GM19025 (cell line): ENCODE measurements around the gene ITK.

Experiments
- ATAC-seq: cut with Tn5 transposase; IDR thresholded peaks from one replicate; pipeline ENCODE4 v1.9.1; 2021; ENCODE audit warnings: mild to moderate bottlenecking, low read depth, moderate library complexity; ENCODE audit not compliant: unreplicated experiment

ITK gene

DNA sequence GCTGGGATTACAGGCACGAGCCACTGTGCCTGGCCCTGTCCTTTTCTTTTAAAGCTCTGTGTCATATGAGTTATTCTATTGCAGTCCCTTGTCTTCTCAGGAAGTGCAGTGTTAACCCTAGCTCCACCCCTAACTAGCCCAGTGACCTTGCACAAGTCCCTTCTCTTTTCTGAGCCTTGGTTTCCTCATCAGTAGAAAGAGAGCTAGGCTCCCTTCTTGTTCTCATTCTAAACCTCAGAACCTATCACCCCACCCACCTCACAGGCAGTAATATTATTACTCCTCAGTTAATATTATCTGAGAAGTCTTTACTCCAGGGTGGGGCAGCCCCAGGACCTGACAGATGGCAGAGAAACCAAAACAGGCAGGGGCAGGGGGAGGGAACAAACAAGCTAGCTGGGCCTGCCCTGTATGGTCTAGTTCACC lies 92.5 kb downstream of the ITK start:
- ATAC-seq = peak; percentile 51

DNA sequence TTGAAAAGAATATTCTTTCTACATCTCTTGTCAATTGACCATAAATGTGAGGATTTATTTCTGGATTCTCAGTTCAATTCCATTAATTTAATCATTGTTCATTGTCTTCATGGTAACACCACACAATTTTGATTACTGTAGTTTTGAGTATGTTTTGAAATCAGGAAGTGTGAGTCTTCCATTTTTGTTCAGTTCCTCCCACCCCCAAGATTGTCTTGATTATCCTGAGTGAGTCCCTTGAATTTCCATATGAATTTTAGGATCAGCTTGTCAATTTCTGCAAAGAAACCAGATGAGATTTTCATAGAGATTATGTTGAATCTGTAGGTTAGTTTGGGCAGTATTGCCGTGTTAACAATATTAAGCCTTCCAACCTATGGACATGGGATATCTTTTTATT lies 94.8 kb downstream of the ITK start:
- no peak for ATAC-seq

DNA sequence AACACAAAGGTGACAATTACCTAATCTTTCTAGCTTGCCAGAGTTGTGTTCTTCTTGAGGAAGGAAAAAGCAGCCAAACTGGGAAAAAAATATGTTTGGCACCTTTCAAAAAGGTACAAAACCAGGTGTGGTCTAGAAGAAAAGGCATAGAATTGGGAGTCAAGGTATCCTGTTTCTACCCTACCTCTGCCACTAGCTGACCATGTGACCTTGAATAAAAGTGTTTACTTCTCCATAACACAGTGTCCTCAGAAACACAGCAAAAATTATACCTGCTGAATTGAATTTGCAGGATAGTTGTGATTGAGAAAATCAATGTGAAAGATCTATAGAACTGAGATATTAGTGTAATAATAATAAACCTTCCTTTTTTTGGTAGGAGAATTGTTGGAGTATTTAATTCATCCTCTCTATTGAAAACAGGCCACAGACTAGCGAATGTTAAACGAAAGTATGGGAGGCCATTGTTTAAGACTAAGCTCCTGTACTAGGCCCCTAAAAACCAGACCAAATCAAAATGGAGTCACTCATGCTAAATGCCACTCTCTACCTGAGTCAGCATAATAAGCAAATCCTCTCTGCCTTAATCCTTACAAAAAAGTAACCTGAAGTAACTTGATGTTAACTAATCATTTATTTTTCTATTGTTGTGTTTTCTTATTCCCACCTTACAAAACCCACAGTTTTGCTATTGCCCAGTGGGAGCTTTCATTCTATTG lies 97.8 kb downstream of the ITK start:
- no peak for ATAC-seq

DNA sequence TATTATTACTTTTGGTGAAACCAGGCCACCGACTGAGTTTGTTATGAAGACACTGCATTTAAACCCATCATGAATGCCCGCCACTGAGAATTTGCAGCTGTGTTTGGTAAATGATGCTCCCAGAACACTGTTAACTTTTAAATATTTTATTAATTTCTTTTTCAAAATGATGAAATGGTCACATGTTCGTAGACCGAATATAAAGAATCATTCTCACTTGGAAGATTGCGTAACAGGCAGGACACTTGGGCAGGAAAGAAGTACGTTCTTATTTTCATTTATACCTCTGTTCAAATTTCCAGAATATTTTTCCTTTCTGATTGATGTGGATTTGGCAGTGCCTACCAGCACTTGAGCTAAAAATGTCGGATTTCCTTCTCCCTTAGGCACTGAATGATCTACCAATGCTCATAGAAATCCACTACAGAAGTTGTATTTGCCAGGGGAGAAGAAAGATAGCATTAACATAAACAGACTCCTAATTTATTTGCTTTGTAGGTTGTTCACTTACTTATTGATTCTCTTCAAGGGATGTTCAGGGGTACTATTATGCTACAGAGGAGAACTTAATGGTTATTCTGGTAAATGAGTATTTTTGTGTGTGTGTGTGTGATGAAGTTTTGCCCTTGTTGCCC lies 99.1 kb downstream of the ITK start:
- ATAC-seq = no peak

DNA sequence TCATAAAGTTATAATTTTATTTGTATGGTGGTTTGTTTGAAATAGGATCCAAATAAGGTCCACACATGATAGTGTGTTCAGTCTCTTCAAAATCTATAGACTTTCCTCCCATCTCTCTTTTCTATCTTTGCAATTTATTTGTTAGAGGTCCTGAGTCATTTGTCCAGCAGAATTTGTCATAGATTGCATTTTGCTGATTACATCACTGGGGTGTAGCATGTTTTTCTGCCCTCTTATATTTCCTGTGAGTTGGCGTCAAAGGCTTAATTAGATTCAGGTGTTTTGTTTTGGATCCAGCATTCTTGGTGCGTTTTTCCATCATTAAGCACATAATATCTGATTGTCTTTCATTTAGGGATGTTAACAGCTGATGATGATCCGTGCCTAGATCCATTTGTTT lies 100.3 kb downstream of the ITK start:
- no peak for ATAC-seq

DNA sequence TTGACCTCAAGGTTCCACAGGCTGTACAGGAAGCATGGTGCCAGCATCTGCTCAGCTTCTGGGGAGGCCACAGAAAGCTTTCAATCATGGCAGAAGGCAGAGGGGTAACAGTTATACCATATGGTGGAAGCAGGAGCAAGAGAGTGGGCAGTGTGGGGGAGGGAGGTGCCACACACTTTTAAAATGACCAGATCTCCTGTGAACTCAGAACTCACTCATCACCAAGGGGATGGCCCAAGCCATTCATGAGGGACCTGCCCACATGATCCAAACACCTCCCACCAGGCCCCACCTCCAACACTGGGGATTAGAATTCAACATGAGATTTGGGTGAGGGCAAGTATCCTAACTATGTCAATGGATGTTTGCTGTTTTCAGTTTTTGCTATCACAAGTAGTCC lies 101.5 kb downstream of the ITK start:
- no peak for ATAC-seq

DNA sequence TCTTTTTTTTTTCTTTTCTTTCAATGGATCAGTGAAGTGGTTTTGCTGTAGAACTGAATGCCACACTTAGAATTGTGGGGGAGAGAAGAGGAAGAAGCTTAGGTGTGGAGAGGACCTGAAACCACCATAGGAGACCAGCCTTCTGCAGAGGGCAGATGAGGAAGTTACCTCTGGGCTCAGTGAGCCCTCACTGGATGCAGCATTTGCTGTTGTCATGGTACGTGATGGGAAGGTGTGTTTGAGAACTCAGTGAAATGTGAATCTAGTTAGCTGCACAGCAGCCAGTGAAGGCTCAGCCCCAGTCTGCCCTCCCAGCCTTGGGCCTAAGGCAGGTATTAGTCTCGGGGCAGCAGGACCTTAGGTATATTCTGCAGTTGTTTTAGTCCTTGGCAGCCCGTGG lies 102.8 kb downstream of the ITK start:
- ATAC-seq = peak; percentile 99

DNA sequence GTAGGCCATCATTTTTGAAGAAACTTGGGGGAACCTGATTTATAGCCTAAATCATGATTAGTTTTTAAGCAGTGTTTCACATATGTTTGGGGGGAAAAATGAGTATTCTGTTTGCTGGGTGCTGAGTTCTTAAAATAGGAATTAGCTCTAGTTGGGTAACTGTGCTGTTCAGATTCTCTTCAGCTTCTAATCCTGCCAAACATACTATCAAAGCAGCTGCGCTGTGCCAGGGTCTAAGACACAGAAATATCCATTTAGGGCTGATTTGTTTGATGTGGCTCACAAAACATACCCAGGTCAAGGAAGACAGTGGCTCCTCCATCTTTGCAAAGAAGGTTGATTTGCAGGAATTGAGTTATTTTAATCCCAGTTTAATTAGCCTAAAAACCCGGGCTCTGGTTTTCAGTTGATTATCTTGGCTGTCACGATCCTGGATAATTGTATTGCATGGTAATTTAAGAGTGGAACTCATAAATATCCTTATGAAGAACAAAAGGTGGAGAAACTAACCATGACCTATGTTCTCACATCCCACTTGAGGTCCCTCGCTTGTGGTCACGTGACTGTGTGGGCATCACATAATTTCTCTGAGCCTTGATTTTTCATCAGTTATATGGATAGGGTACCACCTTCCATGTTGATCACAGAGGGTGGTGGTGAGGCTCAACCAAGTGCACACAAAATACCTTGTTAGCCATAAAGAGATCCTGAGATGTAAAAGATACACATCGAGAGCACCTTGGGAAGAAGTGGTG lies 104.0 kb downstream of the ITK start:
- no peak for ATAC-seq

DNA sequence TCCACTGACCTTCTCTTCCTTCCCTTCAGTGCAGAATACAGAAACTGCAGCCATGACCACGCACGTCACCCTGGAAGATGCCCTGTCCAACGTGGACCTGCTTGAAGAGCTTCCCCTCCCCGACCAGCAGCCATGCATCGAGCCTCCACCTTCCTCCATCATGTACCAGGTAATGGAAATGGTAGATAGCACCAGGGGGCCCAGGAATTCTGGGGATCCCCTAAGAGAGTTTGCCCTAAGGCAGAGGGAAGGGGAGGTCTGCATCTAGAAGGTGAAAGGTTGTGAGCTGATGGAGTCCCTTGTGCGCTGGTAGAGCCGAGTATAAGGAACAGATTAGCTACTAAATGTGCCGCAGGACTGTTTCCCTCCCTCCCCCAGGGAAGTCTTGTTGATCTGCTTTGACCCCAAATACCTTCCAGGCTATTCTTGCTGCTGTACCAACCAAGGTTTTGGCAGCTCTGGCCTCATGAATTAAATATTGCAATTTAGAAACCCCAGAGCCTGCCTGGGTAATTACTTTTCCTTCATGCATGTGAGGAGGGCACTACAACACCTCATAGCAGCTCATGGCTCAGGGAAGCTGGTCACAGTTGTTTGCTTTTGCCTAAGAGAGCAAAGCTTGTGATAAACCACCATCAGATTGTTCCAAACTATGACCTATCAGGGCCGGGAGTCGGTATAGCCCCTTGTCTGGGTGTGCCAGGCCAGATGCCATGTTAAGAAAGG lies 104.8 kb downstream of the ITK start:
- ATAC-seq = no peak

DNA sequence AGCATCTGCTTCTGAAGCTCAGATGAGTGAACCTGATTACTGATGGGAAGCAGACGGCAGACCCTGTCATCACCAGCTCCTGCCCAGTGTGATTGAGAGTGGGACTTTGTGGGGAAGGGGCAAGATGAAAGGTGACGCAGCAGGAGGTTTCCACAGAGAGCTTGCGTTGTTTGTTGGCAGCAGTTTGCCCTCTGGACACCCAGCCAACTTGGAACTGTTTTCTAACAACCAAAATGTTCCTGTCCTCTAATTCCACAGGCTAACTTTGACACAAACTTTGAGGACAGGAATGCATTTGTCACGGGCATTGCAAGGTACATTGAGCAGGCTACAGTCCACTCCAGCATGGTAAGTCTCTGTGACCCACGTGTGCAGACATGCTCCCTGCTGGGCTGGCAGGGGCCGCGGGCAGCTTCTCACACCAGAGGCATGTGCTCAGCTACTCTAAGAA lies 106.1 kb downstream of the ITK start:
- ATAC-seq = no peak

DNA sequence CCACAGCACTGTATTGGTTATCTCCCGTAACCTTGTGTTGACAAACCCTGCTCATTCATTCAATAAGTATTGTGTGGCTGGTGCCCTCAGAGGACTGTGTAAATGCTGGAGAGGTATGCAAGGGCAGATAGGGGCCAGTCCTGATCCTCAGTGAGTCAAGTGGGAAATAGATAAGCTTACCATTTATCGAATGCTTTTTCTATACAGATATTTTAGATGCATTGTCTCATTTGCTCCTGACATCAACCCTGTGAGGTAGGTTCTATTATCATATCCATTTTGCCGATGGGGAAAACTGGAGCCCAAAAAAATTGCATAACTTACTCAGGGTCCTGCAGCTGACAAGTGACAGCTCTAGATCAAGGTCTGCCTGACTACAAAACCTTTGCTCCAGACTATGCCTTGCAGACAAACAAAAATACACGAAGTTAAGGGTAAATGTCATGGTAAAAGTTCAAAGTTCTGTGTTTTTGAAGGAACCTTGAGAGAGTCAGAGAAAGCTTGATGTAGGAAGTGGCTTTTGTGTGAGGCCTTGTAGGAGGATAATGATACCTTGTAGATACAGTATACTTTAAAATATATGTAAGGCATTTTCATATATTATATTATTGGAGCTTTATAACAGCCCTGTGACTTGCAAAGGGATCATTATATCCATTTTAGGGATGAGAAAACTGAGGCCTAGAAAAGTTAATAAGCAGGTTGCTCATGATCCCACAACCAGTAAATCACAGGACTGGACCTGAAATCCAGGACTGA lies 107.9 kb downstream of the ITK start:
- no peak for ATAC-seq

DNA sequence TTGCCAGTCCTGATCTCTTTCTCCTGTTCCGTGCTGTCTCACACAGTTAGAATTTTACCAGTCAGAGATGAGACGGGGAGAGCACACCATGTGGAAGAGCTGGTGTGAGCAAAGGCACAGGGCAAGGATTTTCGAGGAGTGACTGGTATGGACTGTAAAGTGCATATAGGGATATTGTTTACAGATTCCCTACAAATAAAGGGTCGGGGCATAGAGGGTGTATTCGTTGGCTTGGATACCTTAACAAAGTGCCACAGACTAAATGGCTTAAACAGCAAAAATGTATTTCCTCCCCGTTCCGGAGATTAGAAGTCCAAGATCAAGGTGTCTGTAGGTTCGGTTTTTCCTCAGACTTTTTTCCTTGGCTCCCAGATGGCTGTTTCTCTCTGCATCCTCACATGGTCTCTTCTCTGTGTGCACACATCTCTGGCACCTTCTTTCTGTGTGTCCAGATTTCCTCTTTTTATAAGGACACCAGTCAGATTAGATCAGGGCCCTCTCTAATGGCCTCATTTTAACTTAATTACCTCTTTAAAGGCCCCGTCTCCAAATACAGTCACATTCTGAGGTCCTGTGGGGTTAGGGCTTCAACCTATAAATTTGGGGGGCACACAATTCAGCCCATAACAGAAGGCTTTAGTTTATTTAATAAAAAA lies 108.7 kb downstream of the ITK start:
- ATAC-seq = no peak

DNA sequence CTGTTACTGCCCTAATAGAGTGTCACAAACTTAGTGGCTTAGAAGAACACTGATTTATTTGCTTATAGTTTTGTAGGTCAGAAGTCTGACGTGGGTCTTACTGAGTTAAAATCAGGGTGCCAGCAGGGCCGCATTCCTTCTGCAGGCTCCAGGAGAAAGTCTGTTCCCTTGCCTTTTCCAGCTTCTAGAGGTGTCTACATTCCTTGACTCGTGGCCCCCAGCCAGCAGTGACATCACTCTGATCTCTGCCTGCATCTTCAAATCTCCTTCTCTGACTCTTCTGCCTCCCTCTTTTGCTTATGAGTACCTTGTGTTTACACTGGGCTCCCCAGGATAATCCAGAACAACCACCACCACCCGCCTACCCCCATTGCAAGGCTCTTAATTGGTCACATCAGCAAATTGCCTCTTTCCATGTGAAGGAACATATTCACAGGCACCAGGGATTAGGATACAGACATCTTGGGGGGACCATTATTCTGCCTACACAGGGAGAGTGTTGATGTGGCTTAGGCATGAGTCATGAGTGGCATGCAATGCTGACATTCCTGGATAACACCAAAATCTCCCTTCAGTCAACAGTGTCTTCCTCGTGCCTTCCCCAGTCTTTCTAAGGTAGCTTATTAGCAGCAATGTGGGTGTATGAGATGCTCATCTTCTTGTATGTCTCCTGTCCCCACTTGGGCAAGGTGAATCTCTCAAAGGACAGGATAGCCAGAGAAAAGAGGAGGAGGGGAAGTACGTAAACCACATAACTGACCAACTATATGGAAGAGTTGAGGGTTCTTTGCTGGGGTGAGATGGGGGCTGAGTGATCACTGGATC lies 109.7 kb downstream of the ITK start:
- no peak for ATAC-seq

DNA sequence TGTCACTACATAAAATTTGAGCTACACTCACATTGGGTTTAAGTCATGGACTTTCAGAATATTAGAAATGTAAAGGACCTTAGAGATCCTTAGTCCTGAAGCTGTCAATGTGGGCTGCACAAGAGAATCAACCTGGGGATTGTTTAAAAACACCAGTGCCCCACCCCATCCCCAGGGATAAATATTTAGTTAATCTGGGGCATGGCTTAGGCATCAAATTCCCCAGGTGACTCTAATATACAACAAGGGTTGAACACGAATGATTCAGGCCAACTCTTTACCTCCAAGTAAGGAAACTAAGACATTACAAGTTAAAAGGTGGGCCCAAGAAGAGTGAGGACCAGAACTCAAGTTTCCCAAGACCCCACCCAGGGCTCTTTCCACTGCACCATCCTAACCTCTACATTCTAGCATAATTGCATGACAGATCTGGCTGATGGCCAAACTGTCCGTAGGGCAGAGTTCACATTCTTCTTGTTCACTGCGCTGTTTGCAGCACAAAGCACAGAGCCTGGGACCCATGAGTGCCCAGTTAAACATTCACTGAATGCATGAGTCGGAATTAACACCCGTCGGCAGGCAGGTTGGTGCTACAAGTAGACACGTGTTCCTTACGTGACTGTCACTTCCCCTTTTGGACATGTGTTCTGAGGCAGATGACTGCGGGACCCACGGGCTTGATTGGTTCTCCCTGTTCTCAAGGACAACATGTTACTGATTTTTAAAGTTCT lies 110.5 kb downstream of the ITK start:
- peak; percentile 97 for ATAC-seq

DNA sequence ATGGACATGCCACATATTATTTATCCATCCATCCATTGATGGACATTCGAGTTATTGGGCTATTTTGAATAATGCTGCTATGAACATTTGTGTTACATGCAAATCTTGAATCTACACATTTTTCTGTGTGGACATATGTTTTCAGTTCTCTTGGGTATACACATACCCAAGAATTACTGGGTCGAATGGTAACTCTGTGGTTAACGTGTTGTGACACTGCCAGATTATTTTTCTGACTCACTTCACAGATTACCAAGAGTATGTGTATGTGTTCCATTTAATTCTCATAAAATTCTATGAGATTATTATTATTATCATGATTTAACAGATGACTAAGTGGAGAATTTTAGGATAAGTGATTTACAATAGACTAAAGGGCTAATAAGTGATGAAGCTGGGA lies 112.0 kb downstream of the ITK start:
- no peak for ATAC-seq

DNA sequence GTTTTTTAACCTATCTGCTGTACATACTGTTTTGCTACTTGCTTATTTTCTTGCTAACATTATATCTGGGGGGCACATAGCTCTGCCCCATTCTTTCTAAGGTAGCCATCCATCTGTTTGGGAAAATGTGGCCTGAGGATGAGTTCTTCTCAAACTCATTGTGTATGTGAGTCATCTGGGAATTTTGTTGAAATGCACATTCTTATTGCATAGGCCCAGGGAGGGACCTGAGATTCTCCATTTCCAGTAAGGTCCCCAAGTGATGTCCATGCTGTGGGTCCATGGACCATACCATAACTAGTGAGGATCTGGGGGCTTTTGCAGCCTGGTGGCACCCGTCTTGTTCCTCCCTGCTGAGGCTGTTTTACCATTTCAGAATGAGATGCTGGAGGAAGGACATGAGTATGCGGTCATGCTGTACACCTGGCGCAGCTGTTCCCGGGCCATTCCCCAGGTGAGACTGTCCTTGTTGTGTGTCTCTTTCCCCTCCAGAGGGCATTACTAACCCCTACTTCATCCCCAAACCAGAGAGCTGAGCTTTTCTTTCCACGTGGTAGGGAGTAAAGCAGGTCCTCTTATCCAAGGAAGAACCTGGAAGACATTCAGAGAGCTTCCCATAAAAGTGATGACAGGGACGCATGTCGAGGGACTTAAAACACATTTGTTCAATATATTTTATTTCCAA lies 113.9 kb downstream of the ITK start:
- ATAC-seq = no peak

DNA sequence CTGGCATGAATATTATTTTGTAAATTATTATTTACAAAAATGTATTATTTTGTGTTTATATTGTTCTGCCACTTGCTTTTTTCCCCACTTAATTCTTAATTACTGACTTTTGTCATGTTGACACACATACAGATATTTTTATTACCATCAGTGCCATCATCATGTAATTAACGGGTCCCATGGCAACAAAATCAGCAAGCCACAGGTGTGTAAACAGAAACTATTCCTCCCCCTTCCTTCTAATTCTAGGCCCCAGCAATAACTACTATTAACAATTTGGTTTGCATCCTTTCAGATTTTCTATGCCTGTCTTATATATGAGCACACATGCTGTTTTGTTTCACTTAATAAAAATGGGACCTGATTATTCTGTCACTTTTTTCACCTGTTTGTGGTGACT lies 114.6 kb downstream of the ITK start:
- no peak for ATAC-seq

DNA sequence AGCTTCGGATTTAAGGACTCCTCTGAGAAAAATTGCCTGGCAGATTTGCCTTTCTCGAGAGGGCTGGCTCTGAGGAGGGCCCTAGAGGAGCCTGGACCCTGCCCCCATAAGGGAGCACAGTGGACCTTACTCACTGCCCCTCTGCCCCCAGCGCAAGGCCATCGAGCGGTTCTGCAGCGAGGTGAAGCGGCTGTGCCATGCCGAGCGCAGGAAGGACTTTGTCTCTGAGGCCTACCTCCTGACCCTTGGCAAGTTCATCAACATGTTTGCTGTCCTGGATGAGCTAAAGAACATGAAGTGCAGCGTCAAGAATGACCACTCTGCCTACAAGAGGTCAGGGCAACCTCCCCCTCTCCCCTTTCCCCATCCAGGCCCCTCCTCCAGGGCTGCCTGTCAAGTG lies 119.9 kb downstream of the ITK start:
- no peak for ATAC-seq
